ENCODE measurements around the gene LMBR1. TPM values are rescaled to one million over a fixed set of nuclear protein-coding genes. Genes with fewer than 3 reads are reported as not detected.
"Not testable (repeated sequence)": the region's sequence is repeated elsewhere in the genome, so short reads cannot be mapped to it uniquely, and the experiment has no call there.

LMBR1 gene
- total RNA-seq, 3 donors from 2014 or later: 40.5 to 56.3 (median 44.9) TPM

DNA sequence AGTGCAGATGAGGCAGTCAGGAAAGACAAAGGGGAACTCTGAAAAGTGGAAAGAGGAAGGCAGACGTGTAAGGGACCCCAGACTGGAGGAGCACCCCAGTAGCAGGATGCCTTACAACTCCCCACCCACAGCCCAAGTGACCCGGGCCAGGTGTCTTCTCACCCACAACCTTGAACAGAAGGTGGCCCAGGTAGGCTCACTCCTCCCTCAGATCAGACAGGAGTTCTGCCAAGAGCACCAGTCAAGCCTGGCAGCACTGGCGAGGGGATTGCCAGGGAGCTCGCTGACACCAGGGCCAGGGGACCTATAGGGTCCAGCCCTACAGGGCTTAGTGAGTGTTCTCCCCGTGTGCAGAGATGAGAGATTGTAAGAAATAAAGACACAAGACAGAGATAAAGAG is 27.1 kb upstream of the LMBR1 start:
- DNase-seq (no peak), ATAC-seq (no peak)
- intact Hi-C loops (cut with DNase I, micrococcal nuclease): no loop called here
- TF ChIP-seq, protein P1, sequence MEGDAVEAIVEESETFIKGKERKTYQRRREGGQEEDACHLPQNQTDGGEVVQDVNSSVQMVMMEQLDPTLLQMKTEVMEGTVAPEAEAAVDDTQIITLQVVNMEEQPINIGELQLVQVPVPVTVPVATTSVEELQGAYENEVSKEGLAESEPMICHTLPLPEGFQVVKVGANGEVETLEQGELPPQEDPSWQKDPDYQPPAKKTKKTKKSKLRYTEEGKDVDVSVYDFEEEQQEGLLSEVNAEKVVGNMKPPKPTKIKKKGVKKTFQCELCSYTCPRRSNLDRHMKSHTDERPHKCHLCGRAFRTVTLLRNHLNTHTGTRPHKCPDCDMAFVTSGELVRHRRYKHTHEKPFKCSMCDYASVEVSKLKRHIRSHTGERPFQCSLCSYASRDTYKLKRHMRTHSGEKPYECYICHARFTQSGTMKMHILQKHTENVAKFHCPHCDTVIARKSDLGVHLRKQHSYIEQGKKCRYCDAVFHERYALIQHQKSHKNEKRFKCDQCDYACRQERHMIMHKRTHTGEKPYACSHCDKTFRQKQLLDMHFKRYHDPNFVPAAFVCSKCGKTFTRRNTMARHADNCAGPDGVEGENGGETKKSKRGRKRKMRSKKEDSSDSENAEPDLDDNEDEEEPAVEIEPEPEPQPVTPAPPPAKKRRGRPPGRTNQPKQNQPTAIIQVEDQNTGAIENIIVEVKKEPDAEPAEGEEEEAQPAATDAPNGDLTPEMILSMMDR (IDR thresholded peaks at IDR 0.05): no peak
- Histone ChIP-seq H3K9me3 (no peaks in the 10 kb centered on the region), H3K4me1 (ENCODE audit: low read depth) (no peaks in the 10 kb centered on the region), H3K4me3 (no peak overlapping the region), H3K36me3 (ENCODE audit: low read depth) (no peaks in the 10 kb centered on the region)

DNA sequence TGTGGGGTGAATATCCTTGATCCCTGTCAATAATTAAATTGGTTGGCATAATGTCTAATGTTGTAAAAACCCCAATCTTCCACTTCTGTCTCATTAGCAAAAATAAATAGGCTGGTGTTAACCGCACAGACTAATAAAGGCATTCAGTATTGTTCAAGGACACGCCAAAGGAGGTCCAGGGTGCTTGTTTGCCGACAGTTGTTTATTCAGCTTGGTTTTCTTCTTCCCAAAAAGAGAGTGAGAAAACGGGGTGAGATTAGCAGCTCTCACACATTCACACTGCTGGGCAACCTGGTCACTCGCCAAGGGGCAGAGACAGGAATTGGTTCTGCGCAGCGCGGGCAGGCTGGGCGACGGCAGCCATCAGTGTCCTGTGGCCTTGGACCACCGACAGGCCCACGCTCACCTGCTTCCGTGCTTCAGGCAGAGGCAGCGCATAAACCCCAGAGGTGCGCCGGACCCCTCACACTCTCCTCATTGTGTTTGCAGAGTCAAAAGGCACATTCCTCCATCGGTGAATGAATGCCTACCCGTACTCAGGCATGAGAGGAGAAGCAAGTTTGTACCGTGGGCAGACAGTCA is 26.2 kb upstream of the LMBR1 start:
- Histone ChIP-seq H3K36me3 (ENCODE audit: low read depth) (no peaks in the 10 kb centered on the region), H3K4me3 (no peak overlapping the region), H3K4me1 (ENCODE audit: low read depth) (no peaks in the 10 kb centered on the region), H3K9me3 (no peaks in the 10 kb centered on the region)
- intact Hi-C loops (cut with DNase I, micrococcal nuclease): no loop called here
- no peak for ATAC-seq
- no peak for DNase-seq
- TF ChIP-seq, protein P1 (IDR thresholded peaks at IDR 0.05): no peak

DNA sequence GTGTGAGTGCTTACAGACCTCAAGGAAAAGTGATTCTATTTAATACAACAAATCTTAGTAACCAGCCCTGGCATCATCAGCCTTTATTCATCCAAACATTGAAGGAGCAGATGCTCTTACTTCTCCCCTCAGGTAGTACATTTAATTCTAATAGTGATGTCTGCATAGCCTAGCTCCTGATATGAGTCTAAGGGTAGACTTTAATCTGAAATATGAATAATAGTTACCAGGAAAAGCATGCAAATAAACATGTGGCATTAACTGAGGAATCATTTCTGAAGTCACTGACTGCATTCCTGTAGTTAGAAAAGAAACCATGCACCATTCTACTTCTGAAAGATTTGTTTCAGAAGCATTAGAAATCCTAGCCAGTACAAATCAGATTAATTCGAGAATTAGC is 25.7 kb upstream of the LMBR1 start:
- ATAC-seq (no peak), DNase-seq (no peak)
- no peak overlapping the region for H3K4me3 ChIP-seq
- TF ChIP-seq, protein P1 (IDR thresholded peaks at IDR 0.05): no peak
- intact Hi-C loops (cut with DNase I, micrococcal nuclease): no loop called here
- H3K4me1 ChIP-seq (ENCODE audit: low read depth): no peaks in the 10 kb centered on the region
- H3K36me3 ChIP-seq (ENCODE audit: low read depth): no peaks in the 10 kb centered on the region
- H3K9me3 ChIP-seq: no peaks in the 10 kb centered on the region

DNA sequence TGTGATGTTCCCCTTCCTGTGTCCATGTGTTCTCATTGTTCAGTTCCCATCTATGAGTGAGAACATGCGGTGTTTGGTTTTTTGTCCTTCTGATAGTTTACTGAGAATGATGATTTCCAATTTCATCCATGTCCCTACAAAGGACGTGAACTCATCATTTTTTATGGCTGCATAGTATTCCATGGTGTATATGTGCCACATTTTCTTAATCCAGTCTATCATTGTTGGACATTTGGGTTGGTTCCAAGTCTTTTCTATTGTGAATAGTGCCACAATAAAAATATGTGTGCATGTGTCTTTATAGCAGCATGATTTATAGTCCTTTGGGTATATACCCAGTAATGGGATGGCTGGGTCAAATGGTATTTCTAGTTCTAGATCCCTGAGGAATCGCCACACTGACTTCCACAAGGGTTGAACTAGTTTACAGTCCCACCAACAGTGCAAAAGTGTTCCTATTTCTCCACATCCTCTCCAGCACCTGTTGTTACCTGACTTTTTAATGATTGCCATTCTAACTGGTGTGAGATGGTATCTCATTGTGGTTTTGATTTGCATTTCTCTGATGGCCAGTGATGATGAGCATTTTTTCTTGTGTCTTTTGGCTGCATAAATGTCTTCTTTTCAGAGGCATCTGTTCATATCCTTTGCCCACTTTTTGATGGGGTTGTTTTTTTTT is 16.7 kb upstream of the LMBR1 start:
- DNase-seq; ATAC-seq; intact Hi-C loops (cut with DNase I, micrococcal nuclease); H3K4me3 ChIP-seq; H3K4me1 ChIP-seq (ENCODE audit: low read depth); H3K9me3 ChIP-seq; H3K36me3 ChIP-seq (ENCODE audit: low read depth): not testable (repeated sequence)

DNA sequence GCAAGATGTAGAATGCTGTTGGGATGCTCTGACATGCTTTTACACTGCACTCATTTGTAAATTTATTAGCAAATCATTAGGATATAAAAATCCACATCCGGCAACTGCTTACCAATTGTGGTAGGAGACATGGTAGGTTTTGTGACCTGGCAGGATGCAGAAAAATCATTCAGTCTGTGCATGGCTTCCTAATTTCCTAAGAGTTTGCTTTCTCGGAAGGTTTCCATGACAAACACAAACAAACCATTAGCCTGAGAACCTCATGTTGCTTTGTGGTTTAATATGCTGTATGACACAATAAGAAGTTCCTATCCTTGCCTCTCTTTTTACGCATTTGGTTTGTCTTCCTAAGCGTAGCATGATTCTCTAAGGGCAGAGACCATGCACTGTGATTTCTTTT is 14.7 kb upstream of the LMBR1 start:
- Histone ChIP-seq H3K9me3 (no peaks in the 10 kb centered on the region), H3K4me3 (no peak overlapping the region), H3K4me1 (ENCODE audit: low read depth) (peaks cover 2% of the 10 kb centered on the region), H3K36me3 (ENCODE audit: low read depth) (no peaks in the 10 kb centered on the region)
- TF ChIP-seq, protein P1 (IDR thresholded peaks at IDR 0.05): no peak
- intact Hi-C loops (cut with DNase I, micrococcal nuclease): no loop called here
- DNase-seq (no peak), ATAC-seq (peak; percentile 9)

DNA sequence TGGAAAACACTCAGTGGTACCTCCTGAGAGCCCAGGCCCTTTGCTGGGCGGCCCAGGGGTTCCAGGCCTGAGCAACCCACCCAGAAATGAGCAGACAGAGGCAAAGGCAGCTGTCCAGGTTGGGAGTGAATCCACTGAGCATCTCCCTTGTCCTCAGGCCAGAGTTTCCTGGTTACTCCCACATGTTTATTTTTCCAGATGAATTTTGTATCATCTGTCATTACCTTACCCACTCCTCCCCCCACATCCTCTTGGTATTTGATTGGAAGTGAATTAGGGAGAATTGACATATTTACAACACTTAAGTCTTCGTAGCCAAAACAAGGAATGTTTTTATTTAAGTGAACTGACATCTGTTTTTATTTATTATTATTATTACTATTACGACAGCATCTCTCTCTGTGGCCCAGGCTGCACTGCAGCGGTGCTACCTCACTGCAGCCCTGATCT is 13.2 kb upstream of the LMBR1 start:
- no peaks in the 10 kb centered on the region for H3K36me3 ChIP-seq (ENCODE audit: low read depth)
- no peak for DNase-seq

More for the DNA sequence above, 13.2 kb upstream of the LMBR1 start:
- intact Hi-C loops (cut with DNase I, micrococcal nuclease): no loop called here
- TF ChIP-seq, protein P1 (IDR thresholded peaks at IDR 0.05): no peak
- H3K4me3 ChIP-seq: no peak overlapping the region
- ATAC-seq: no peak
- peaks cover 2% of the 10 kb centered on the region for H3K4me1 ChIP-seq (ENCODE audit: low read depth)
- H3K9me3 ChIP-seq: no peaks in the 10 kb centered on the region

All from mucosa of descending colon (tissue), 3 donors.